HEK293T (cell line): ENCODE results near the gene WRNIP1.
"Not testable (repeated sequence)": the region's sequence is repeated elsewhere in the genome, so short reads cannot be mapped to it uniquely, and the experiment has no call there.

Experiments
- CTCF ChIA-PET: fragments of 350-600 bp; formaldehyde crosslinking; extraction: SDS; loops from one replicate; lab custom pipeline; 2021; ENCODE audit warnings: antibody characterized with exemption, inconsistent platforms; lab: Yijun Ruan, JAX
- POLR2A ChIA-PET: fragments of 350-600 bp; formaldehyde crosslinking; extraction: SDS; loops from one replicate; lab custom pipeline; 2020; ENCODE audit warnings: antibody characterized with exemption, inconsistent platforms; lab: Yijun Ruan, JAX
- DNase-seq: peaks from one replicate; pipeline ENCODE4 v3.0.0; 2012; ENCODE audit warnings: mixed read lengths; ENCODE audit errors: extremely low spot score
- ARNT ChIP-seq: fragments of 450-650 bp; IDR thresholded peaks from 2 replicates; pipeline ENCODE4 v1.6.1; 2017; ENCODE audit warnings: mild to moderate bottlenecking
- BHLHE40 ChIP-seq: fragments of 450-650 bp; IDR thresholded peaks from 2 replicates; pipeline ENCODE4 v1.6.1; 2016; ENCODE audit warnings: mild to moderate bottlenecking, moderate library complexity, borderline replicate concordance
- CTBP1 ChIP-seq: fragments of 450-650 bp; IDR thresholded peaks from 2 replicates; pipeline ENCODE4 v1.6.1; 2016; ENCODE audit warnings: borderline replicate concordance
- ELF4 ChIP-seq: fragments of 450-650 bp; IDR thresholded peaks from 2 replicates; pipeline ENCODE4 v1.6.1; 2017; ENCODE audit warnings: antibody characterized with exemption
- FOXA1 ChIP-seq: fragments of 450-650 bp; IDR thresholded peaks from 2 replicates; pipeline ENCODE4 v1.6.1; 2016; ENCODE audit warnings: mild to moderate bottlenecking
- FOXK2 ChIP-seq: fragments of 450-650 bp; IDR thresholded peaks from 2 replicates; pipeline ENCODE4 v1.6.1; 2016; ENCODE audit warnings: mild to moderate bottlenecking
- FOXM1 ChIP-seq: fragments of 450-650 bp; IDR thresholded peaks from 2 replicates; pipeline ENCODE4 v1.6.1; 2017; ENCODE audit warnings: mild to moderate bottlenecking, borderline replicate concordance
- HDGF ChIP-seq: fragments of 450-650 bp; IDR thresholded peaks from 2 replicates; pipeline ENCODE4 v1.6.1; 2017; ENCODE audit warnings: antibody characterized with exemption, borderline replicate concordance
- L3MBTL2 ChIP-seq: fragments of 450-650 bp; conservative IDR thresholded peaks from 2 replicates; pipeline ENCODE4 v1.6.1; 2016; ENCODE audit warnings: mild to moderate bottlenecking
- LEF1 ChIP-seq: fragments of 450-650 bp; IDR thresholded peaks from 2 replicates; pipeline ENCODE4 v1.6.1; 2017; ENCODE audit warnings: mild to moderate bottlenecking, borderline replicate concordance
- NFRKB ChIP-seq: fragments of 450-650 bp; IDR thresholded peaks from 2 replicates; pipeline ENCODE4 v1.6.1; 2016; ENCODE audit warnings: mild to moderate bottlenecking, moderate library complexity
- SP1 ChIP-seq: fragments of 450-650 bp; IDR thresholded peaks from 2 replicates; pipeline ENCODE4 v1.6.1; 2017
- SUZ12 ChIP-seq: fragments of 450-650 bp; IDR thresholded peaks from 2 replicates; pipeline ENCODE4 v1.6.1; 2016; ENCODE audit warnings: mild to moderate bottlenecking
- TARDBP ChIP-seq: fragments of 450-650 bp; IDR thresholded peaks from 2 replicates; pipeline ENCODE4 v1.6.1; 2016
- ZNF384 ChIP-seq: fragments of 450-650 bp; IDR thresholded peaks from 2 replicates; pipeline ENCODE4 v1.6.1; 2016
- TF ChIP-seq, protein P1 (sequence below): fragments of 450-650 bp; IDR thresholded peaks from 2 replicates; pipeline ENCODE4 v1.6.1; 2016

The WRNIP1 gene

DNA sequence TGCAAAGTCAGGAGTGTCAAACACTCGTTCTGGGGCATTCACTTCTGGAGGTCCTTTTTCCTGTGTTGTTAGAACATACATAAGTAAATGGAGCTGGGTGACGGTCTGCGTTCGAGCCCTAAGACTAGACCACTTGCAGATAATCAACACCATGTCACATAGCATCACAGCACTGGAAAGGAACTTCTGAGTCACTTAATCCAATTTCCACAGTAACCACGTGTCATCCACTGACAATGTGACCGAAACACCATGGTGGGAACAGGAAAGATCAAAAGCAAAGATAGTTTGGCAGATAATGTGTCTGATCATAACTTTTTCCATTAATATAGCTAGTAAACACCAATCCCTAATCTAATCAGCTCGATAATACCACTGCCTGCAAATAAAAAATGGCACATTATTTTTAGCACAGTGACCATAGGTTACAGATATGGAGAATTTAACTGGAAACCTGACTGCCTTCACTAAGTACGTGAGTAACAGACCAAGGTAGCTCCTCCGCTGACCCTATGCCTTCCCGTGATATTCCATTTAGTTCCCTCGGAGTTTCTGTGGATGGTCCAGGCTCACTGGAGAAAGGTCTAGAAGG is 34.8 kb downstream of the WRNIP1 start:
- TF ChIP-seq NFRKB (no peak), BHLHE40 (no peak), LEF1 (no peak), ELF4 (no peak), CTBP1 (no peak), SUZ12 (no peak), FOXK2 (no peak), HDGF (no peak), ARNT (no peak), ZNF384 (no peak), SP1 (no peak), L3MBTL2 (no peak)
- TF ChIP-seq, protein P1, sequence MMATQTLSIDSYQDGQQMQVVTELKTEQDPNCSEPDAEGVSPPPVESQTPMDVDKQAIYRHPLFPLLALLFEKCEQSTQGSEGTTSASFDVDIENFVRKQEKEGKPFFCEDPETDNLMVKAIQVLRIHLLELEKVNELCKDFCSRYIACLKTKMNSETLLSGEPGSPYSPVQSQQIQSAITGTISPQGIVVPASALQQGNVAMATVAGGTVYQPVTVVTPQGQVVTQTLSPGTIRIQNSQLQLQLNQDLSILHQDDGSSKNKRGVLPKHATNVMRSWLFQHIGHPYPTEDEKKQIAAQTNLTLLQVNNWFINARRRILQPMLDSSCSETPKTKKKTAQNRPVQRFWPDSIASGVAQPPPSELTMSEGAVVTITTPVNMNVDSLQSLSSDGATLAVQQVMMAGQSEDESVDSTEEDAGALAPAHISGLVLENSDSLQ: no peak
- ChIA-PET POLR2A (no interaction called here), CTCF (interaction anchor here (0.9 kb wide), 1 partner anchor 8 kb away, joined by 3 read pairs; no protein-coding TSS in a partner anchor)
- DNase-seq: no peak

DNA sequence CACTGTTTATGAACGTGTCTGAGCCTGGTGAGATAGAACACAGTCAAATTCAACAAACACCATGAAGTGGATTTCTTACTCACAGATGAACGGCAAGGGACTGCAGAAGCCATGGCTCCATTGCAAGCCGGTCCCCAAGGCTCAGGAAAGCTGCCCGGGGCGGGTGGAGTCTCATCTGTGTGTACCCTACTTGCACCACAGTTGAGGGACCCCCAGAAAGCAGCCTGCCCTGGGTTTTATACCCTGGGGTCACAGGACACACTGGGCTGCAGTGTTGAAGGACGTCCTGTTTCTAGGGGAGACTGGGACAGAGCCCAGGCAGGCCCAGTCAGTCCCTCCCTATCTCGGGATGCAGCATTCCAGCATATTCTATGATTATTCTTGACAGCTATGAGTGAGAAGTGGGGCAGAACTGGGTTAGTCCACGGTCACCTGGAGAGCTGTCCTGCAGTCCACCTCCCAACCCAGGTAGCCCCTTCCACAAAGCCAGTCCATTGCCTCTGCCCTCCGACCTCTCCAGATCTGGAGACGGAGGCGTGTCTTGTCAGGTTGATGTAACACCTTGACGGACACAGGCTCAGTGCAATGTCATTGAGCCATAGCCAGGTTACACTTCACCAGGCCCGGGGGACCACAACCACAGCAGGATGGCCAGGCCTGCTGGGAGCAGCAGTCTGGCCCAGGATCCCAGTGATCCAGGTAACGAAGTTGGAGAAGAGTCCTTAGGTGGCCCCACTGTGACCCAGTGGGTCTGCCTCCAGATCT is 35.5 kb downstream of the WRNIP1 start:
- CTCF ChIA-PET: interaction anchor here (0.9 kb wide), 1 partner anchor 9 kb away, joined by 3 read pairs; no protein-coding TSS in a partner anchor

GRCh38 chr6:2801687-2802086 is 36.5 kb downstream of the WRNIP1 start:
- CTCF ChIA-PET, POLR2A ChIA-PET, DNase-seq: not testable (repeated sequence)

More for the DNA sequence above, 35.5 kb downstream of the WRNIP1 start:
- TF ChIP-seq LEF1: no peak
- TF ChIP-seq ELF4: no peak
- TF ChIP-seq, protein P1: no peak
- TF ChIP-seq FOXK2: no peak
- no peak for TF ChIP-seq L3MBTL2
- TF ChIP-seq ARNT: no peak
- no peak for TF ChIP-seq FOXM1
- no peak for TF ChIP-seq BHLHE40
- no peak for TF ChIP-seq CTBP1
- TF ChIP-seq HDGF: no peak
- TF ChIP-seq NFRKB: no peak
- POLR2A ChIA-PET: no interaction called here
- no peak for DNase-seq

GRCh38 chr6:2802521-2803060 is 37.4 kb downstream of the WRNIP1 start:
- CTCF ChIA-PET: no interaction called here
- POLR2A ChIA-PET: no interaction called here
- TF ChIP-seq HDGF (no peak), FOXK2 (no peak), FOXM1 (no peak), CTBP1 (no peak), BHLHE40 (no peak), ARNT (no peak), ELF4 (no peak), SP1 (no peak), L3MBTL2 (no peak), TARDBP (no peak), SUZ12 (no peak), FOXA1 (no peak), LEF1 (no peak), ZNF384 (no peak), NFRKB (no peak)
- TF ChIP-seq, protein P1: no peak
- no peak for DNase-seq

DNA sequence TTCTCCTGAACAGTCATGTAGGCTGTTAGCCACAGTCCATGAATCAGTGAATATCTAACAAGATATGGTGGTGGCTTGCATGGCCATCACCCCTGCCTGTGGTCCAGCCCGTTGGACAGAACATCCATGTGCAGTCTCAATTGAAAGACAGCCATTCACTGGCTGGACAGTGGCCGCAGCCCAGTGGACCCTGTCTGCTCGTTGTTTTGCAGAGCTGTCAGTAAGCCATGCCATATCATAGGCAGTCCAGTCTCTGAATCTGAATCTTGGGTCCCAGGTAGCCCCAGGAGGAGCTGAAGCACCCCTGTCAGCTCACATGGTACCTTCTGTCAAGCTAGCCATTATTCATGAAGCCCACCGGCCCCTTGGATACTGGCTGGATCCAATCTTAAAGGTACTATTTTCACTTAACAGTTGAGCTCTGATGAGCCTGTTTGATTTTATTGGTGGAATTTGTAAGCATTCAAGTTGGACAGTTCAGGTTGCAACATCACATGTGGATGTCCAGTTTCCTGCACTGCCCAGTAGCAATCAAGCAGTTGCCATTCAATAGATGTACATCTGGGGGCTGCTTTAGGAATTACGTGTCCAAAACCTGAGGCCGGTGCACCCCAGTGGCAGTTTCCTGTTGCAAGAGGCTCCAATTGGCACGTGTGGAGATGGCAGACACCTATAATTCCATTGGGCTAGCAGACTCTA is 38.7 kb downstream of the WRNIP1 start:
- TF ChIP-seq FOXM1 (no peak), ELF4 (no peak), FOXA1 (no peak), TARDBP (no peak), BHLHE40 (no peak), SP1 (no peak), LEF1 (no peak), FOXK2 (no peak), ARNT (no peak), NFRKB (no peak), CTBP1 (no peak)
- POLR2A ChIA-PET: no interaction called here
- CTCF ChIA-PET: interaction anchor here (0.9 to 1.3 kb wide), 2 partner anchors 12 to 14 kb away, joined by 3 read pairs; no protein-coding TSS in a partner anchor
- DNase-seq: no peak
